HEK293 (cell line): ENCODE data around the gene AGRN.
A peak's percentile ranks its signal among the peaks of the same experiment; 100 is the strongest.

Source experiments
- EGR2 ChIP-seq: fragments of 450-650 bp; formaldehyde crosslinking; IDR thresholded peaks from 2 replicates; pipeline ENCODE4 v1.5.1; 2016; ENCODE audit warnings: low read depth, missing biosample characterization, missing genetic modification characterization
- GFI1B ChIP-seq: fragments of 450-650 bp; formaldehyde crosslinking; IDR thresholded peaks from 2 replicates; pipeline ENCODE4 v1.5.1; 2016; ENCODE audit warnings: missing biosample characterization, missing genetic modification characterization
- GLI4 ChIP-seq: fragments of 450-650 bp; formaldehyde crosslinking; IDR thresholded peaks from 2 replicates; pipeline ENCODE4 v1.5.1; 2016; ENCODE audit warnings: missing biosample characterization, missing genetic modification characterization
- GLIS1 ChIP-seq: fragments of 450-650 bp; formaldehyde crosslinking; IDR thresholded peaks from 2 replicates; pipeline ENCODE4 v1.5.1; 2016; ENCODE audit warnings: missing biosample characterization, missing genetic modification characterization
- HOXA7 ChIP-seq: sonication (generic); formaldehyde crosslinking; IDR thresholded peaks from 2 replicates; pipeline ENCODE4 v1.8.1; 2022; ENCODE audit warnings: missing genetic modification reagents, borderline replicate concordance
- HOXD13 ChIP-seq: sonication (generic); formaldehyde crosslinking; IDR thresholded peaks from 2 replicates; pipeline ENCODE4 v1.8.0; 2022; ENCODE audit warnings: missing genetic modification reagents, borderline replicate concordance
- INSM2 ChIP-seq: fragments of 450-650 bp; formaldehyde crosslinking; IDR thresholded peaks from 2 replicates; pipeline ENCODE4 v1.5.1; 2016; ENCODE audit warnings: missing biosample characterization, missing genetic modification characterization
- ZBTB7A ChIP-seq: fragments of 450-650 bp; formaldehyde crosslinking; IDR thresholded peaks from 2 replicates; pipeline ENCODE4 v1.5.1; 2016; ENCODE audit warnings: low read depth, missing biosample characterization, missing genetic modification characterization
- ZIC2 ChIP-seq: fragments of 450-650 bp; formaldehyde crosslinking; IDR thresholded peaks from 2 replicates; pipeline ENCODE4 v1.5.1; 2016; ENCODE audit warnings: missing biosample characterization, missing genetic modification characterization
- ZNF132 ChIP-seq: fragments of 450-650 bp; formaldehyde crosslinking; IDR thresholded peaks from 2 replicates; pipeline ENCODE4 v1.5.1; 2017; ENCODE audit warnings: missing biosample characterization, missing genetic modification characterization, borderline replicate concordance
- ZNF202 ChIP-seq: fragments of 450-650 bp; formaldehyde crosslinking; IDR thresholded peaks from 2 replicates; pipeline ENCODE4 v1.5.1; 2016; ENCODE audit warnings: missing biosample characterization, missing genetic modification characterization, borderline replicate concordance
- ZNF248 ChIP-seq: fragments of 450-650 bp; formaldehyde crosslinking; IDR thresholded peaks from 2 replicates; pipeline ENCODE4 v1.5.1; 2017; ENCODE audit warnings: missing biosample characterization, missing genetic modification characterization
- ZNF26 ChIP-seq: fragments of 450-650 bp; formaldehyde crosslinking; IDR thresholded peaks from 2 replicates; pipeline ENCODE4 v1.5.1; 2016; ENCODE audit warnings: missing biosample characterization, missing genetic modification characterization
- ZNF280C ChIP-seq: fragments of 450-650 bp; formaldehyde crosslinking; IDR thresholded peaks from 2 replicates; pipeline ENCODE4 v1.5.1; 2016; ENCODE audit warnings: missing biosample characterization, missing genetic modification characterization
- ZNF280D ChIP-seq: fragments of 450-650 bp; formaldehyde crosslinking; IDR thresholded peaks from 2 replicates; pipeline ENCODE4 v1.5.1; 2016; ENCODE audit warnings: missing biosample characterization, missing genetic modification characterization
- ZNF292 ChIP-seq: fragments of 450-650 bp; formaldehyde crosslinking; IDR thresholded peaks from 2 replicates; pipeline ENCODE4 v1.5.1; 2016; ENCODE audit warnings: low read depth, missing biosample characterization, missing genetic modification characterization, borderline replicate concordance
- ZNF311 ChIP-seq: fragments of 450-650 bp; formaldehyde crosslinking; IDR thresholded peaks from 2 replicates; pipeline ENCODE4 v1.5.1; 2017; ENCODE audit warnings: missing biosample characterization, missing genetic modification characterization, borderline replicate concordance
- ZNF354C ChIP-seq: fragments of 450-650 bp; formaldehyde crosslinking; IDR thresholded peaks from 2 replicates; pipeline ENCODE4 v1.5.1; 2016; ENCODE audit warnings: missing biosample characterization, missing genetic modification characterization, low read depth, borderline replicate concordance
- ZNF433 ChIP-seq: fragments of 450-650 bp; formaldehyde crosslinking; IDR thresholded peaks from 2 replicates; pipeline ENCODE4 v1.5.1; 2016; ENCODE audit warnings: missing biosample characterization, missing genetic modification characterization, low read depth
- ZNF488 ChIP-seq: fragments of 450-650 bp; formaldehyde crosslinking; IDR thresholded peaks from 2 replicates; pipeline ENCODE4 v1.5.1; 2016; ENCODE audit warnings: missing biosample characterization, missing genetic modification characterization
- ZNF558 ChIP-seq: fragments of 450-650 bp; formaldehyde crosslinking; IDR thresholded peaks from 2 replicates; pipeline ENCODE4 v1.5.1; 2016; ENCODE audit warnings: missing biosample characterization, missing genetic modification characterization
- ZNF560 ChIP-seq: fragments of 450-650 bp; formaldehyde crosslinking; IDR thresholded peaks from 2 replicates; pipeline ENCODE4 v1.5.1; 2017; ENCODE audit warnings: missing biosample characterization, missing genetic modification characterization, borderline replicate concordance
- ZNF610 ChIP-seq: fragments of 450-650 bp; formaldehyde crosslinking; IDR thresholded peaks from 2 replicates; pipeline ENCODE4 v1.5.1; 2016; ENCODE audit warnings: missing biosample characterization, missing genetic modification characterization, borderline replicate concordance
- ZNF624 ChIP-seq: fragments of 450-650 bp; formaldehyde crosslinking; IDR thresholded peaks from 2 replicates; pipeline ENCODE4 v1.5.1; 2017; ENCODE audit warnings: missing biosample characterization, missing genetic modification characterization
- ZNF654 ChIP-seq: fragments of 450-650 bp; formaldehyde crosslinking; IDR thresholded peaks from 2 replicates; pipeline ENCODE4 v1.5.1; 2016; ENCODE audit warnings: low read depth, missing biosample characterization, missing genetic modification characterization
- ZNF776 ChIP-seq: fragments of 450-650 bp; formaldehyde crosslinking; IDR thresholded peaks from 2 replicates; pipeline ENCODE4 v1.5.0; 2017; ENCODE audit warnings: missing biosample characterization, missing genetic modification characterization, borderline replicate concordance
- ZNF785 ChIP-seq: fragments of 450-650 bp; formaldehyde crosslinking; IDR thresholded peaks from 2 replicates; pipeline ENCODE4 v1.5.1; 2016; ENCODE audit warnings: missing biosample characterization, missing genetic modification characterization
- ZNF792 ChIP-seq: fragments of 450-650 bp; formaldehyde crosslinking; IDR thresholded peaks from 2 replicates; pipeline ENCODE4 v1.5.1; 2016; ENCODE audit warnings: missing biosample characterization, missing genetic modification characterization
- ZNF843 ChIP-seq: fragments of 450-650 bp; formaldehyde crosslinking; IDR thresholded peaks from 2 replicates; pipeline ENCODE4 v1.5.1; 2016; ENCODE audit warnings: missing biosample characterization, missing genetic modification characterization
- TF ChIP-seq, protein P1 (sequence below): fragments of 450-650 bp; formaldehyde crosslinking; IDR thresholded peaks from 2 replicates; pipeline ENCODE4 v1.5.1; 2016; ENCODE audit warnings: missing biosample characterization, missing genetic modification characterization

The AGRN gene

DNA sequence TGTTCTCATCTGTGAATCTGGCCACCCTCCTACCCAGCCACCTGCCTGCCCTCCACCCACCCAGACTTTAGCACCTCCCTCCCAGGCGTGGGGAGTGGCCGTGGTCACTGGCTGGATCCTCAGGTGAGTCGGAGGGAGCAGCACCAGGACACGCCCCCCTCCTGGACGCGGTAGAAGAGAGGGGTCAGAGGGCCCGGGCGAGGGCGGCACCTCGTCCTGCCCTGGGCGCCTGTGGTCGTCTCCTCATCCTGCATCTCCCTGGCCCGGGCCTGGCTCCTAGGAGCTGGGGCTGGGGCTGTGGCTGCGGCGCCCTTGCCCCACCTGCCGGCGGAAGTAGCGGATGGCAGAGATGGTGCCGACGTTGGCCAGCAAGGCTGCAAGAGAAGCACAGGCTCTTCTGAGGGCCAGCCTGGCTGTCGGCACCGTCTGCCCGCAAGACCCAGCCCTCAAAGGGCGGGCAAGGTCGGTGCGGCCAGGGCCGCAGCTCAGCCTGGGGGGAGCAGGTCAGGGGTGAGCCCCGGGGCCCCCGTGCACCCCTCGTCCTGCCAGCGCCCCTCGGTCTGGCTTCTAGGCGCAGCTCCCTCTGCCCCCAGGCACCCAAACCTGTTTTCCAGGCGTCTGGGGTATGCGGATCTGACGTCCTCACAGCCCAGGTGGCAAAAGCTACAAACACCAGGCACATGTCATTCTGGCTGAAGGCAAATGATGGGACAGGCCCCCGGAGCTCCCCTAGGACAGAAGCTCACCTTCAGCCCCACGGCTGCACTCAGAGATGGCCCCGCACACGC is 43.8 kb upstream of the AGRN start (continued):
- TF ChIP-seq EGR2 (tag by site-specific recombination) (peak; percentile 28; the same call in 1 of the 2 replicates), ZBTB7A (tag by site-specific recombination) (peak; percentile 93), HOXA7 (CRISPR knock-in tag) (no peak), ZNF488 (no peak), GLI4 (no peak), ZNF354C (tag by site-specific recombination) (no peak), ZNF132 (tag by site-specific recombination) (no peak), ZNF558 (tag by site-specific recombination) (no peak), ZNF792 (tag by site-specific recombination) (no peak), ZNF292 (no peak), HOXD13 (CRISPR knock-in tag) (no peak), ZNF610 (no peak), ZNF202 (no peak), ZNF560 (tag by site-specific recombination) (no peak), ZNF433 (tag by site-specific recombination) (no peak), ZIC2 (no peak), ZNF776 (no peak), ZNF280D (tag by site-specific recombination) (no peak), ZNF248 (tag by site-specific recombination) (no peak), ZNF311 (tag by site-specific recombination) (no peak), GLIS1 (tag by site-specific recombination) (peak; percentile 91), INSM2 (no peak), ZNF26 (tag by site-specific recombination) (no peak), ZNF843 (peak; percentile 48; the same call in 1 of the 2 replicates), GFI1B (tag by site-specific recombination) (no peak), ZNF624 (tag by site-specific recombination) (no peak), ZNF280C (tag by site-specific recombination) (no peak), ZNF785 (tag by site-specific recombination) (no peak), ZNF654 (no peak)
- TF ChIP-seq, protein P1, sequence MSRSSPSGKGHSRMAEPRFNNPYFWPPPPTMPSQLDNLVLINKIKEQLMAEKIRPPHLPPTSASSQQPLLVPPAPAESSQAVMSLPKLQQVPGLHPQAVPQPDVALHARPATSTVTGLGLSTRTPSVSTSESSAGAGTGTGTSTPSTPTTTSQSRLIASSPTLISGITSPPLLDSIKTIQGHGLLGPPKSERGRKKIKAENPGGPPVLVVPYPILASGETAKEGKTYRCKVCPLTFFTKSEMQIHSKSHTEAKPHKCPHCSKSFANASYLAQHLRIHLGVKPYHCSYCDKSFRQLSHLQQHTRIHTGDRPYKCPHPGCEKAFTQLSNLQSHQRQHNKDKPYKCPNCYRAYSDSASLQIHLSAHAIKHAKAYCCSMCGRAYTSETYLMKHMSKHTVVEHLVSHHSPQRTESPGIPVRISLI (tag by site-specific recombination) = no peak
